Measurements from ENCODE around the gene CMPK1. TPM values are rescaled to one million over a fixed set of nuclear protein-coding genes. Genes with fewer than 3 reads are reported as not detected.

Gene CMPK1
- total and polyA plus RNA-seq, 2 experiments from 2014 or later: 141 to 146 TPM

GRCh38 chr1:47399138-47399845 lies 65.7 kb downstream of the CMPK1 start:
- no peak overlapping the region for H3K9ac ChIP-seq
- no peak for TF ChIP-seq EZH2 (IDR thresholded peaks at IDR 0.05; ENCODE audit: insufficient read depth, poor library complexity, severe bottlenecking)
- TF ChIP-seq EZH2phosphoT487 (IDR thresholded peaks at IDR 0.05; ENCODE audit: insufficient read depth, low read depth): no peak
- no peaks in the 10 kb centered on the region for H3K27me3 ChIP-seq (replicated peaks; ENCODE audit: insufficient read depth)
- H3K4me2 ChIP-seq (ENCODE audit: unreplicated experiment): no peak overlapping the region
- no peaks in the 10 kb centered on the region for H4K20me1 ChIP-seq (ENCODE audit: insufficient read depth)
- H3K4me1 ChIP-seq (ENCODE audit: insufficient read depth): no peaks in the 10 kb centered on the region
- in situ Hi-C loops (cut with MboI): no loop called here
- H3K36me3 ChIP-seq (ENCODE audit: low read depth): no peaks in the 10 kb centered on the region
- DNase-seq: no peak
- WGBS, 2 experiments (ENCODE audit: low coverage in 1 of 2, low lambda C conversion rate in 2 of 2, missing lambda C conversion rate in 2 of 2): 58 to 72% methylated on average over 4 of the region's 4 CpGs
- H3K9me2 ChIP-seq (ENCODE audit: insufficient read depth): no peaks in the 10 kb centered on the region
- H3K4me3 ChIP-seq: no peak overlapping the region
- no peaks in the 10 kb centered on the region for H3F3A ChIP-seq (ENCODE audit: insufficient read depth)
- no peaks in the 10 kb centered on the region for H3K9me3 ChIP-seq (ENCODE audit: low read depth)
- H3K27ac ChIP-seq: no peak overlapping the region
- no peak overlapping the region for H2AFZ ChIP-seq
- no peaks in the 10 kb centered on the region for H3K79me2 ChIP-seq (ENCODE audit: insufficient read depth)

- no peaks in the 10 kb centered on the region for H3F3A ChIP-seq (ENCODE audit: insufficient read depth)
- DNase-seq: no peak
- no peaks in the 10 kb centered on the region for H3K36me3 ChIP-seq (ENCODE audit: low read depth)
- no peak overlapping the region for H3K4me3 ChIP-seq
- no peak overlapping the region for H3K4me2 ChIP-seq (ENCODE audit: unreplicated experiment)
- whole genome bisulfite sequencing, 2 experiments (ENCODE audit: low coverage in 1 of 2, low lambda C conversion rate in 2 of 2, missing lambda C conversion rate in 2 of 2): 99% methylated on average over 4 of the region's 4 CpGs
- H4K20me1 ChIP-seq (ENCODE audit: insufficient read depth): no peaks in the 10 kb centered on the region
- H3K9me2 ChIP-seq (ENCODE audit: insufficient read depth): no peaks in the 10 kb centered on the region
- no peak overlapping the region for H3K9ac ChIP-seq
- H3K27me3 ChIP-seq (replicated peaks; ENCODE audit: insufficient read depth): no peaks in the 10 kb centered on the region
- H3K4me1 ChIP-seq (ENCODE audit: insufficient read depth): no peaks in the 10 kb centered on the region
- in situ Hi-C loops (cut with MboI): no loop called here
- H3K27ac ChIP-seq: no peak overlapping the region
- TF ChIP-seq EZH2phosphoT487 (IDR thresholded peaks at IDR 0.05; ENCODE audit: insufficient read depth, low read depth) (no peak), EZH2 (IDR thresholded peaks at IDR 0.05; ENCODE audit: insufficient read depth, poor library complexity, severe bottlenecking) (no peak)
- H2AFZ ChIP-seq: no peak overlapping the region
- H3K9me3 ChIP-seq (ENCODE audit: low read depth): no peaks in the 10 kb centered on the region
- no peaks in the 10 kb centered on the region for H3K79me2 ChIP-seq (ENCODE audit: insufficient read depth)
These were observed 66.2 kb downstream of the CMPK1 start for GRCh38 chr1:47399846-47400155.

GRCh38 chr1:47401761-47402160 lies 68.2 kb downstream of the CMPK1 start:
- no peak for DNase-seq
- H3K4me3 ChIP-seq: no peak overlapping the region
- H3K27ac ChIP-seq: no peak overlapping the region
- no peaks in the 10 kb centered on the region for H3K36me3 ChIP-seq (ENCODE audit: low read depth)
- H2AFZ ChIP-seq: no peak overlapping the region
- no peaks in the 10 kb centered on the region for H3K9me2 ChIP-seq (ENCODE audit: insufficient read depth)
- H3K4me2 ChIP-seq (ENCODE audit: unreplicated experiment): no peak overlapping the region
- no peak for TF ChIP-seq EZH2phosphoT487 (IDR thresholded peaks at IDR 0.05; ENCODE audit: insufficient read depth, low read depth)
- no peak overlapping the region for H3K9ac ChIP-seq
- in situ Hi-C loops (cut with MboI): no loop called here
- H3K4me1 ChIP-seq (ENCODE audit: insufficient read depth): peaks cover 5% of the 10 kb centered on the region
- no peaks in the 10 kb centered on the region for H3K9me3 ChIP-seq (ENCODE audit: low read depth)
- no peaks in the 10 kb centered on the region for H3K79me2 ChIP-seq (ENCODE audit: insufficient read depth)
- WGBS, 2 experiments (ENCODE audit: low coverage in 1 of 2, low lambda C conversion rate in 2 of 2, missing lambda C conversion rate in 2 of 2): 89% methylated on average over 4 of the region's 4 CpGs
- H4K20me1 ChIP-seq (ENCODE audit: insufficient read depth): no peaks in the 10 kb centered on the region
- H3K27me3 ChIP-seq (replicated peaks; ENCODE audit: insufficient read depth): no peaks in the 10 kb centered on the region
- H3F3A ChIP-seq (ENCODE audit: insufficient read depth): peaks cover 9% of the 10 kb centered on the region; the same call in 1 of the 2 replicates

- Histone ChIP-seq H3K4me2 (ENCODE audit: unreplicated experiment) (no peak overlapping the region), H3F3A (ENCODE audit: insufficient read depth) (peaks cover 18% of the 10 kb centered on the region), H3K4me3 (no peak overlapping the region), H3K79me2 (ENCODE audit: insufficient read depth) (no peaks in the 10 kb centered on the region), H3K9me3 (ENCODE audit: low read depth) (no peaks in the 10 kb centered on the region), H3K9me2 (ENCODE audit: insufficient read depth) (no peaks in the 10 kb centered on the region), H3K27me3 (replicated peaks; ENCODE audit: insufficient read depth) (no peaks in the 10 kb centered on the region), H4K20me1 (ENCODE audit: insufficient read depth) (no peaks in the 10 kb centered on the region), H3K36me3 (ENCODE audit: low read depth) (no peaks in the 10 kb centered on the region), H3K4me1 (ENCODE audit: insufficient read depth) (peaks cover 13% of the 10 kb centered on the region), H3K9ac (no peak overlapping the region), H3K27ac (no peak overlapping the region), H2AFZ (no peak overlapping the region)
- TF ChIP-seq EZH2phosphoT487 (IDR thresholded peaks at IDR 0.05; ENCODE audit: insufficient read depth, low read depth): no peak
- TF ChIP-seq EZH2 (IDR thresholded peaks at IDR 0.05; ENCODE audit: insufficient read depth, poor library complexity, severe bottlenecking): no peak
- 90 to 91% methylated on average over 4 of the region's 4 CpGs for WGBS, 2 experiments (ENCODE audit: low coverage in 1 of 2, low lambda C conversion rate in 2 of 2, missing lambda C conversion rate in 2 of 2)
- in situ Hi-C loops (cut with MboI): no loop called here
- DNase-seq: no peak
These were observed 69.0 kb downstream of the CMPK1 start for GRCh38 chr1:47402591-47402990.
